OCI-LY3 (cell line): Measurements from ENCODE around the gene ASCL1.
A peak's percentile ranks its signal among the peaks of the same experiment; 100 is the strongest.

Source experiments
- H2AFZ ChIP-seq: fragments of 200-600, 300-600 bp; shearing (Covaris generic); 2 replicates; pipeline ENCODE4 v1.6.0; 2014; ENCODE audit warnings: antibody characterized with exemption, low read depth, low read length
- H3K27ac ChIP-seq: fragments of 200-600, 300-600 bp; sonication (generic); 2 replicates; pipeline ENCODE4 v1.5.1; 2014; ENCODE audit warnings: mild to moderate bottlenecking, low read length, moderate library complexity, mixed read lengths
- H3K27me3 ChIP-seq: fragments of 200-600, 300-600 bp; sonication (generic); 2 replicates; pipeline ENCODE4 v1.6.1; 2014; ENCODE audit warnings: low read depth, low read length, mixed read lengths
- H3K36me3 ChIP-seq: fragments of 200-600, 300-600 bp; sonication (generic); replicated peaks from 2 replicates; pipeline ENCODE3; 2014; ENCODE audit warnings: low read depth, low read length, mixed read lengths
- H3K4me1 ChIP-seq: fragments of 300-600, 200-600 bp; sonication (generic); 2 replicates; pipeline ENCODE4 v1.6.1; 2014; ENCODE audit warnings: low read length, mixed read lengths
- H3K4me2 ChIP-seq: fragments of 200-600, 300-600 bp; sonication (generic); 2 replicates; pipeline ENCODE4 v1.6.1; 2014; ENCODE audit warnings: low read length, mixed read lengths
- H3K4me3 ChIP-seq: fragments of 300-600, 200-600 bp; sonication (generic); 2 replicates; pipeline ENCODE4 v1.5.1; 2014; ENCODE audit warnings: antibody characterized with exemption, mild to moderate bottlenecking, low read length, moderate library complexity
- H3K79me2 ChIP-seq: fragments of 300-600, 200-600 bp; shearing (Covaris generic); 2 replicates; pipeline ENCODE4 v1.6.1; 2014; ENCODE audit warnings: mild to moderate bottlenecking, low read length, mixed read lengths
- H3K9ac ChIP-seq: fragments of 300-600, 200-600 bp; shearing (Covaris generic); 2 replicates; pipeline ENCODE4 v1.6.0; 2014; ENCODE audit warnings: mild to moderate bottlenecking, low read length, moderate library complexity
- H3K9me3 ChIP-seq: fragments of 200-600, 300-600 bp; shearing (Covaris generic); 2 replicates; pipeline ENCODE4 v1.6.1; 2014; ENCODE audit warnings: low read length, mixed read lengths; ENCODE audit not compliant: insufficient read depth
- H4K20me1 ChIP-seq: fragments of 200-600, 300-600 bp; sonication (generic); 2 replicates; pipeline ENCODE4 v1.6.1; 2016; ENCODE audit warnings: low read length, mixed read lengths; ENCODE audit not compliant: insufficient read depth
- CTCF ChIP-seq: fragments of 200-600, 300-600 bp; sonication (generic); IDR thresholded peaks from 2 replicates; pipeline ENCODE4 v1.5.1; 2014; ENCODE audit warnings: antibody characterized with exemption, low read length, low read depth
- EZH2phosphoT487 ChIP-seq: fragments of 200-600 bp; shearing (Covaris generic); IDR thresholded peaks from 2 replicates; pipeline ENCODE4 v1.6.1; 2018; ENCODE audit warnings: antibody characterized with exemption, mixed run types, low read depth

Gene ASCL1

GRCh38 chr12:102951841-102952240 is 5.6 kb upstream of the ASCL1 start:
- Histone ChIP-seq H3K27ac (no peak overlapping the region), H3K79me2 (no peaks in the 10 kb centered on the region), H3K4me3 (no peak overlapping the region), H3K27me3 (no peaks in the 10 kb centered on the region), H2AFZ (no peak overlapping the region), H3K9ac (no peak overlapping the region), H3K4me2 (no peak overlapping the region), H3K4me1 (peaks cover 53% of the 10 kb centered on the region), H3K36me3 (no peaks in the 10 kb centered on the region), H3K9me3 (no peaks in the 10 kb centered on the region), H4K20me1 (no peaks in the 10 kb centered on the region)
- TF ChIP-seq CTCF (no peak), EZH2phosphoT487 (no peak)

- Histone ChIP-seq H3K27me3 (no peaks in the 10 kb centered on the region), H3K27ac (peak overlapping the region; percentile 40)
- no peak for TF ChIP-seq CTCF
- no peak for TF ChIP-seq EZH2phosphoT487
Measured at GRCh38 chr12:102953221-102953620, 4.3 kb upstream of the ASCL1 start.

GRCh38 chr12:102954134-102954533 is 3.3 kb upstream of the ASCL1 start:
- no peak overlapping the region for H3K4me2 ChIP-seq
- TF ChIP-seq EZH2phosphoT487: no peak
- TF ChIP-seq CTCF: no peak
- H3K27me3 ChIP-seq: no peaks in the 10 kb centered on the region
- no peaks in the 10 kb centered on the region for H3K36me3 ChIP-seq
- peak overlapping the region; percentile 73 for H2AFZ ChIP-seq
- no peaks in the 10 kb centered on the region for H3K9me3 ChIP-seq
- H3K27ac ChIP-seq: no peak overlapping the region
- no peaks in the 10 kb centered on the region for H4K20me1 ChIP-seq
- no peak overlapping the region for H3K4me3 ChIP-seq
- H3K4me1 ChIP-seq: peaks cover 35% of the 10 kb centered on the region
- H3K9ac ChIP-seq: no peak overlapping the region
- no peaks in the 10 kb centered on the region for H3K79me2 ChIP-seq

More at GRCh38 chr12:102953221-102953620, 4.3 kb upstream of the ASCL1 start:
- Histone ChIP-seq H3K9ac (peak overlapping the region; percentile 22; the same call in 1 of the 2 replicates), H3K4me3 (no peak overlapping the region), H4K20me1 (no peaks in the 10 kb centered on the region), H3K79me2 (no peaks in the 10 kb centered on the region), H3K4me2 (peak overlapping the region; percentile 24; the same call in 1 of the 2 replicates), H3K4me1 (peaks cover 42% of the 10 kb centered on the region), H3K36me3 (no peaks in the 10 kb centered on the region), H3K9me3 (no peaks in the 10 kb centered on the region), H2AFZ (no peak overlapping the region)

- no peaks in the 10 kb centered on the region for H3K79me2 ChIP-seq
- no peaks in the 10 kb centered on the region for H3K36me3 ChIP-seq
- H3K27ac ChIP-seq: no peak overlapping the region
- no peak overlapping the region for H3K9ac ChIP-seq
- H3K4me1 ChIP-seq: peaks cover 24% of the 10 kb centered on the region
- TF ChIP-seq CTCF: no peak
- no peak for TF ChIP-seq EZH2phosphoT487
- H3K27me3 ChIP-seq: no peaks in the 10 kb centered on the region
- no peak overlapping the region for H2AFZ ChIP-seq
- no peak overlapping the region for H3K4me2 ChIP-seq
- H4K20me1 ChIP-seq: no peaks in the 10 kb centered on the region
- H3K4me3 ChIP-seq: no peak overlapping the region
- H3K9me3 ChIP-seq: no peaks in the 10 kb centered on the region
Measured at GRCh38 chr12:102955926-102956737, 1.3 kb upstream of the ASCL1 start.
